HG02798 (cell line): ENCODE results near the gene FOSB.

Experiments
- ATAC-seq: cut with Tn5 transposase; IDR thresholded peaks from one replicate; pipeline ENCODE4 v1.9.1; 2021; ENCODE audit warnings: mild to moderate bottlenecking; ENCODE audit not compliant: unreplicated experiment, poor library complexity

The FOSB gene

GRCh38 chr19:45477713-45478453 is 10.1 kb downstream of the FOSB start:
- ATAC-seq, result peak; percentile 17

GRCh38 chr19:45478454-45479238 is 10.8 kb downstream of the FOSB start:
- peak; percentile 83 for ATAC-seq

- no peak for ATAC-seq
Observed at GRCh38 chr19:45483033-45483432, 15.2 kb downstream of the FOSB start.

- ATAC-seq, result no peak
Observed at GRCh38 chr19:45484273-45484945, 16.6 kb downstream of the FOSB start.

- ATAC-seq, result peak; percentile 97
Observed at GRCh38 chr19:45485305-45486077, 17.7 kb downstream of the FOSB start.

GRCh38 chr19:45488708-45489107 is 20.9 kb downstream of the FOSB start:
- ATAC-seq, result no peak

- no peak for ATAC-seq
Observed at GRCh38 chr19:45489216-45489855, 21.5 kb downstream of the FOSB start.

- no peak for ATAC-seq
Observed at GRCh38 chr19:45492137-45492626, 24.4 kb downstream of the FOSB start.

- no peak for ATAC-seq
Observed at GRCh38 chr19:45492627-45493470, 25.1 kb downstream of the FOSB start.

GRCh38 chr19:45494261-45494916 is 26.6 kb downstream of the FOSB start:
- ATAC-seq, result no peak

GRCh38 chr19:45495178-45495577 is 27.4 kb downstream of the FOSB start:
- ATAC-seq, result no peak

GRCh38 chr19:45496349-45496953 is 28.7 kb downstream of the FOSB start:
- peak; percentile 3 for ATAC-seq

- ATAC-seq, result no peak
Observed at GRCh38 chr19:45497791-45498190, 30.0 kb downstream of the FOSB start.

- peak; percentile 32 for ATAC-seq
Observed at GRCh38 chr19:45498411-45499195, 30.8 kb downstream of the FOSB start, which contains the start of gene PPM1N. PPM1N (plus strand) TSS chr19:45498443; CDS start chr19:45498473, 30 bp downstream.

GRCh38 chr19:45499196-45500180 is 31.7 kb downstream of the FOSB start:
- ATAC-seq, result no peak
